HG02973 (cell line): ENCODE measurements around the gene ADAMTS18.

ENCODE experiments used
- ATAC-seq: cut with Tn5 transposase; IDR thresholded peaks from one replicate; pipeline ENCODE4 v1.9.1; 2021; ENCODE audit warnings: moderate library complexity; ENCODE audit not compliant: unreplicated experiment

ADAMTS18 gene

DNA sequence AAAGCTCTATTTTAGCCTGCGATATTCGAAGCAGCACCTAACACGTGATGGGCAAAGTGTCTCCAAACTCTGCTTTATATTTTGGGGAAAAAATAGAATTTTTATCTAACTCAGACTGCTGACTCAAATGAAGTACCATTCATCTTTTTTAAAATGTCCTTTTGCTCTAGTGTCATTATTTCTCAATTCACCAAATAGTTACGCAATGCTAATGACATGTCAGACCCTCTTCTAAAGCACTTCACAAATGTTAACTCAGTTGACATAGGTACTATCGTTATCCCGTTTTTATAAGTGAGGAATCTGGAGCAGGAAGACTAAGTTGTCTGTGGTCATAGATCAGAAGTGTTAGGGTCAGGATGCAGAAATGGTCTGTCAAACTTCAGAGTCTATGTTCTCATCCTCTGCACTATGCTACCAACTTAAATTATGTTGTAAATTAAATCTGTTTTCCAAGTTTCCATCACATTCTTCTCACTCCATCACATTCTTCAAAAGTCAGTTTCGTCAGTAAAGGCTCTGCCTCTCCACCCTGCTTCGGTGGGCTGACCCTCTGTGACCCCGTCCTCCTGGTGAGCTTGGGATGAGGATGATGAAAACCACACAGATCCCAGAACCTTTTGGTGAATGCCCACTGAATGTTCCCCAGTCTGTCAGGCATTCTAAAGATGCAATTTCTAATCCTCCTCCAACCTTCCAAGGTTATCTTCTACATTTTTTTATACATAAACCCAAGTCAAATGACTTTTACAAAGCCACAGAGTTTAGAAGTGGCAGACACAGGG lies 102.8 kb downstream of the ADAMTS18 start:
- ATAC-seq = no peak

DNA sequence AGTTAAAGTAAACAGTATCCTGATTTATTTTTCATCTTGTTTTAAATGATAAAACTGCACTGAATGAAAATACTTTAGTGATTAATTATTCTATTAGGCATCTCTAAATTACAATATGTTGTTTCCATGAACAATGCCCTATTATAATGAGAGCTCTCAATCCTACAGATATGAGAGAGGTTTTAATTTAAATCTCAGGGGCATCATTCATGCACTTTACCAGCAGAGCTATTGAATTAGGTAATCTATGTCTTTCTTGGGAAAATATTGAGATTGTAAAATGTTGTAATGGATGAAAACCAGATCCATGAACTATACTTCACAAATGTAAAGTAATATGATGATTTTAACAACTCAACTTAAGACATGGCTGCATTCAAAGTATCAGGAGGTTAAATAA lies 103.8 kb downstream of the ADAMTS18 start:
- ATAC-seq = no peak

DNA sequence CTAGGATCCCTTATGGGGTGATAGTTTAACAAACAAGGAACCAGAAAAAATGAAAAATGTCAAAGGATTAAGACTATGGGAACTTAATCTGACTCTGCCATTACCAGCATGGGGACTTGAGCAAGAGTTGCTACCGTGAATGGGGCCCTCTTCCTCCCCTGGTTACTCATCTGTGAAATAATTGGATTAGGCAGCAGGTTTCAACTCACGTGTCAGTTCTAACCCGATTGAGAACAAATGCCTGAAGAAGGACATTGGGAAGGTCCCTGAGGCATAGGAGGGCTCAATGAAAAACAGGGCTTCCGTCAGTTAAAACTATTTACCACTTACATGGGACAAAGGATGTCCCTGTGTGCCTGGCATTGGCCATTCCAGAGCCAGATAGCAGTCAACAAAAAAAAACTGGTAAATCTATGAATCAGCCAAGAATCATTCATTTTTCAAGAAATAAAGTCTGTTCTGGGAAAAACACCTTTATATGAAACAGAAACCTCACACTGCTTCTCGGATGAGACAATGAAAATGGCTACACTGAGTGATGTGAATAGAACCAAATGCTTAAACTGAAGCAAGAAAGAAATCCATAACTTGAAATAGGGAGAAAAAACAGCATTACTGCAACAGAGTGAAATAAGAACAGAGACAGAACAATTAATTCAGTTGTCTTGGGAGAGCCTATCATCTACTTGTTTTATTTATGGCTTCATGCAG lies 104.3 kb downstream of the ADAMTS18 start:
- no peak for ATAC-seq

DNA sequence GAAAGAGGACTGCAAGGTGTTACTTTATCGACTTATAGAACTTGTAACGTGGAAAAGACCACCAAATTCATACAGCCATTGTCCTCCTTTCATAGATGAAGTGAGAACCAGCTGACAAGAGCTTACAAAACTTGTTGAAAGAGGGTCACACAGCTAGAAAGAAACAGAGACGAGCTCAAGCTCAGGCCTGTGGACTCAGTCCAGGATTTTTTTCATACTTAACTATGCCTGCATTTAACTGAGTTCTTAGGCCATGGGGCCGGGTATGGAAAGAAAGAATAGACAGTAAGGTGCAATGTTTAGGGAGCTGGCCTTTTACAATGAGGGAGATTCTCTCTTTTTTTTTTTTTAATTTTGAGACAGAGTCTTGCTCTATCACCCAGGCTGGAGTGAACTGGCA lies 106.1 kb downstream of the ADAMTS18 start:
- ATAC-seq = no peak

DNA sequence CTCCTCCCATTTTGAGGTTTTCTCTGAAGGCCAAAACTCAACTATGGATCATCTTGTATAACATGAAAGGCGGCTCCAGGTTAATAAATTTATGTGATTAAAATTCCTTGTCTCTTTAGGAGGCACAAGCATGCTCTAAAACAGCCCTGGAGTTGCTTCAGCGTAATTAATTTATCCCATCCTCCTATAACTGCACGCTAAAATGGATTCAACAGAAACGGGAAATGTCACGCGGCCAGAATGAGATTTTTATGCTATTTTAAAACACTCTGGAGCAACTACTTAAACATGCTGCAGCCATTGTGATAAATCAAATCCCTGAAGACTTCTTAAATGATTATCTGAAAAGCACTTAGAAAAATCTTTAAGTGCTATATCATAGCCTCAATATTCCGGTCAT lies 106.6 kb downstream of the ADAMTS18 start:
- ATAC-seq = no peak

DNA sequence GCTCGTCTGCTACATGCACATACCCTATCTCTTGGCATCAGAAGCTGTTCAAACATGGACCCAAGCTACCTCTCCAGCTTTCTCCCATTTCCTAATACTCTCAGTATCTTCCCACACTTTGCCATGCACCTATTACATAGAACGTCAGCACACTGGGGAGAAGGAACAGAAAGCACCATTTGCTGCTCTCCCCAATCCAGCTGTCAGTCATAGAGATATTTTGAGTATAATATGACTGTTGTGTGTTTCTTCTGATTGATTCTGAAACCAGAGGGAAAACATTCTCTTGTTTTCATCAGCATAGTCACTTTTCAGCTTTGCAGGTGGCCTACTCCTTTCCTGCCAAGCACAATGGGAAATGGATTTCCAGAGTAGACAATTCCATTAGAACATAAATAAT lies 107.1 kb downstream of the ADAMTS18 start:
- ATAC-seq = peak; percentile 53

DNA sequence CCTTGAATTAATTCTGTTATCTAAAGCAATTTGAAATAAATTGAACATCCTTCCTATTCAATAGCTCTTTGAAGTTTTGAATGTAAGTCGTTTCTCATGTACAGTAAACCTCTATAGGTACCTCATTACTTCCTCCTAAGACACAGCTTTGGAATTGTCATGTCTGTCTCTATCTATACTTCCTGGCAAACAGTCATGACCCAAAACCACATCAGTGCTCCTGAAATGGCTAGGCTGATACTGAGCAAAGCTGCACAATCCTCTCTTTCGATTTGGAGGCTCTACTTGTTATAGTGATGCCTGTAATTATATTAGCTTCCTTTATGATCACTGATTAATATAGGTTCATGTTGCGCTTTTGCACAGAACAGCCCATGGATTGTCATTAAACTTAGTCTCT lies 110.1 kb downstream of the ADAMTS18 start:
- ATAC-seq = no peak

DNA sequence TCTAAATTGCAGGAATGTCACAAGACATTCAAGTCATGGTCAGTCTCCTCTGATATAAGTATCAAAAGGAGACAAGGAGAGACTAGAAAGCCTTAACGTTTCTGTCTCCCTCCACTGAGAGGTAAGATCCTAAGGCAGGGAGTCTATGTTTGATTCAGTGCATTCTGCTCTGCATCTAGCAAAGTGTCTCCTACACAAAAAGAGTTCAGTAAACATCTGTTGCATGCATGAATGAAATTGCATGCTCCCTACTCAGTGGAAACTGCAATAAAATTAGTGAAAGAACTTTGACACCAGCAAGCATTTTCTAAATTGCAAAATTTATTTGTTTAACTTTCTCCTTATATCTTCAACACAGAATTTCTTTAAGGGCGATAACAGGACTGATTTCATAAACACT lies 111.1 kb downstream of the ADAMTS18 start:
- ATAC-seq = no peak

DNA sequence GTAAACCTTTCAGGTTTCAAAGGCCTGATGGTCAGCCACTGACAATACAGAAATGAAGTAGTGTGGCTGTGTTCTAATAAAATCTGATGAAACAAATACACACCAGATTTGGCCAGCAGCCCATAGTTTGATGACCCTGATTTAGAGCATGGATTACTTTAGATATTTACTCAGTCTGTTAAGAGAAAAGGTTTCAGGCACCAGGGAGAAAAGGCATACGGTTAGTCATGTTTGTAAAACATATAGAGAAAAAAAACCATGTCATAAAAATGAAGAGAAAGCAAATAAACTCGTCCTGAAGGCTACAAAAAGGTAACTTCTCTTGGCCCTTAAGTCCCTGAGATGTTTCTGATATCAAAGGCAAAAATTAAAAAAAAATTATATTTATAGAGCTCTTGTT lies 112.1 kb downstream of the ADAMTS18 start:
- no peak for ATAC-seq

DNA sequence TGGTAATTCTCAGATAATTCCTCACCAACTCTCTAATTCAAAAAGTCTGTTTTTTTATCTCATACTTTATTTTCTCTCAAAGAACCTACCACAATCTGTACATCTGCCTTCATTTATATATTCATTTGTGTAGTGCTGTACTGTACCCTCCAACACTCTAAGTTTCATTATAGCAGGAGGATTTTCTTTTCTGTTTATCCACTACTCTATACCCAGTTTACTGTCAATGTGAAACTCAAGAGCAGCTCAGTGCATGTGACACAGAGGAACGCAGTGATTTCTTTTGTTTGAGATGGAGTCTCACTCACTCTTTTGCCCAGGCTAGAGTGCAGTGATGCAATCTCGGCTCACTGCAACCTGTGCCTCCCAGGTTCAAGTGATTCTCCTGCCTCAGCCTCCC lies 117.8 kb downstream of the ADAMTS18 start:
- no peak for ATAC-seq

DNA sequence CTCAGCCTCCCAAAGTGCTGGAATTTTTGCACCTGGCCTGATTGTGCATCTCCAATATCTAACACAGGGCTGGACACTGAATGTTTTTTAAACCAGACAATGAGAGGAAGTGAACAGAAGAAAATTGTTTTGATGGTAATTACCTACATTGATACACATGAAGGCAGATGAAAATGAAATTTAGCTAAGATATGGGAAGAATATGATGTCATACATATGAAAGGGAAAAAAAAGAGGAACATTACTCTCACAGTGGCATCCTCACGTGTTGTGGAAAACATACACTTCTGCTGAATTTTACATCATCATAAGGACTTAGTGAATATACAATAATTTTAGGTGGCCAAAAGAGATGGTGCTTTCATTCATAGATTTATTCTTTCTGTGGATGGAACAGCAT lies 124.0 kb downstream of the ADAMTS18 start:
- no peak for ATAC-seq

DNA sequence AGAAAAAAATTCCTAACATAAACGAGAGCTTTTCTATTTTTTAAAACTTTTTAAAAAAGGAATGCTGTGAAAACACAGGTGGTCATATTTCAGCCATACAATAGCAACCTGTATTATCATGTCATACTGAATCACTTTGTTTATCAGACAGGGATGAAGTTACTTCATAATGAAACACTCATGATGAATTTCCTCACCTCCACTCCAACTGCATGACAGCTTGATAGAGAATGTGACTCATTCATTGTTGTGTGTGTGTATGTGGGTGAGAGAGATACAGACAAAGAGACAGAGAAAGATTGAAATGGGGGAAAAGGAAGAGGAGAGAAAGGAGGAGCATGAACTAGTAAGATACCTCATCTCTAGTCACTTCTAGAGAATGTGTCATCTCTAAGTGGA lies 126.7 kb downstream of the ADAMTS18 start:
- no peak for ATAC-seq

DNA sequence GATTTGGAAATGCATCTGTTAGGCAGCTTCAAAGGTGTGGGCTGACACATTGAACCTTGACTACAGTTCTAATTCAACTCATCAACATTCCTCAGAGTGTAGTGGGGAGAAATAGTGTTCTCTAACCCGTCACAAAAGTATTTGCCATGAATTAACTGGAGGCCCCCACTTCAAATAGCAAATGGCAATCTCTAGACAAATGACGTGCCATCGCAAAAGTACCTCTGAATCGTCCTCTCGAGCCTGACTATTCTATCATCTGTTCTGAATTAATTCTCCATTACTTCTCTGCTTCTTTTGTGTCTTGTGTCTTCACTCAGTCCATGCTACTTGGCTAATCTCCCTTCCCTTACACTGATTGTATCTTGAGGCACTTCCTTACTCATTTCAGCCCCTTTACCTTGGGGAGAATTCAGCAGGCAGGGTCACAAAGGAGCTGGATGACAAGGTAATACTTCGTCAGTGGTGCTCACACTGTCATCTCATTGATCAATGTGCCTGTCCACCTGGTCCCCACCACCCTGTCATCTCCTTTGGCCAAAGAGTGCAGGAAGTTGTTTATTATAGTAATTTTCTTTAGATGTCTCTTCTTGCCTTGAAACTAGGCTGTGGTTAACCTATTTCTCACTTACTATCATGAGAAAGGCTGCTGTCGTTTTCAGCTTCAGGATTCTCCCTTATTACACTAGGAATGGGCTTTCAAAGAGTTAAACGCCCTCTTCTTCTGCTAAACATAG lies 127.2 kb downstream of the ADAMTS18 start:
- ATAC-seq = no peak

DNA sequence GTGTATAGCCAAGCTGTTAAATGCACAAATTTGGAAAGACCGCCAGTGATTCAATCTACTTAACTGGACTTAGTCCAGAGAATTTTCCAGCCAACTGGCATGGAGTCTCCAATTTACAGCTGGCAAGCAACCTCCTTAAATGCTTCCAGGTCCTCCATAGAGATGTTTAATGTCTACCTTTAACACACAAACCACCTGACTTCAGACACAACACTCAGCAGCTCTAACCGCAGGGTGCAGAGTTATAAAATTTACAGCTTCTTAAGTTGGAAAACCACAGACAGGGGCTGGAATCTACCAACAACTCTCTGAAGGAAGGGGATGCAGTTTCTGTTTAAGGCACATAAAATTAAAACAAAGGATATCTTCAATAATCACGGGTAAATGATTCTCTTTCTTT lies 128.8 kb downstream of the ADAMTS18 start:
- no peak for ATAC-seq

DNA sequence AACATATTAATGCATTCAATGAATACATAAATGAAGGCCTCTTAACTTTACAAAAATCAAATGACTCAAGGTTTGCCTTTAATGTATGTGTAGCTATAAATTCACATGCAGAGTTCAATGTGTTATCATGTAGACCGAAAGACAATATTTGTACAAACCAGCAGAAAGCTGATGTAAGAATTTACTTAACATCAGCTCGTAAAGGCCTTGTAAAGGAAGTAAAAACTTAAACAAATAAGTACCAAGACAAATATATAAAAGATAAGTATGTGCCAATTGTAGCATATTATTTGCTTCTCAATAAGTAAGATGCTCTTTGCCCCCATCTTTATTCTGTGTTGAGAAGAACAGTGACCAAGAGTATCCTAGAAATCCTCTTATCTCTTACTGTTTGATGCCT lies 130.0 kb downstream of the ADAMTS18 start:
- no peak for ATAC-seq

DNA sequence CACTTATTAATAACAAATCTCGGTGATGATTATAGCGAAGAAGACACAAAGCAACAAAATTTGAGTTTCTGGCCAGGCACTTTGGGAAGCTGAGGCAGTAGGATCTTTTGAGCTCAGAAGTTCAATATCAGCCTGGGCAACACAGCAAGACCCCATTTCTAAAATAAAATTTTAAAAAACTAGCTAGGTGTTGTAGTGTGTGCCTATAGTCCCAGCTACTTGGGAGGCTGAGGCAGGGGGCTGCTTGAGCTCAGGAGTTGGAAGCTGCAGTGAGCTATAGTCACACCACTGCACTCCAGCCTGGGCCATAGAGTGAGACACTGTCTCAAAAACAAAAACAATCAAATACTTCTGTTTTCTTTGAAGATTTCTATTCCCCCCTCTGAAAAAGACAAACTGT lies 130.7 kb downstream of the ADAMTS18 start:
- ATAC-seq = no peak

DNA sequence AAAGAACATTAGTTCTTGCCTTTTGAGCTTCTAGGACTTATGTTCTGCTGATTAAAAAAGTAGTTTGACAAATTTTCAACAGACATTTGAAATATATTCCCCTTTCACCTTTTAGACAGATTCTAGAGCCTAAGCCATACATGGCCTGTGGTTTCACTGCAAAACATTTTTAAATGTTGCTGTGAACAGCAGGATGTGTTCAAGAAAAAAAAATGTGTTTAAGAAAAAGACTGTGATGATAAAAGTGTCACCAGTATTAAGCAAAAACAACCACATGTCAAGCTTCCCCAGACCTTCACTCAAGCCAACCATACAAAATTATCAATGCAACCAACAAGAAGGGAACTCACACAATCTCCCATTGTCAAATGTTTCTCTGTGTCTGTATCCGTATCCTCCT lies 132.2 kb downstream of the ADAMTS18 start:
- ATAC-seq = no peak

DNA sequence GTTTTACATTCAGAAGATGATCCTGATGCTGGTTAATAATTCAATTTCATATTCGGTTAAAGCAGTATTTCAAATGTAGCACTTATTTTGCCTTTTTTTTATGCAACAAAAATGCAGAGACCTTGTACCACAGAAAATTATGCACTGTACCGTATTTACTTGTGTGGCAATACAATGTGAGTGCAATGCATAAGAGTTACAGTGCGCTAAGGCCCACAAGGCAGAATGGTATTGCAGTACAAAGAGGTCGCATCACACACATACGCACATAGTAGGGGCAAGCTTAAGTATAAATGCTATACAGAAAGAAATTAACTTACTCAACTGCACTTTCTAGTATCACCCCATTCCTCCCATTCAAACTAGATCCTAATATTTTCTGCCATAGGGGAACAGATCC lies 132.6 kb downstream of the ADAMTS18 start:
- no peak for ATAC-seq

DNA sequence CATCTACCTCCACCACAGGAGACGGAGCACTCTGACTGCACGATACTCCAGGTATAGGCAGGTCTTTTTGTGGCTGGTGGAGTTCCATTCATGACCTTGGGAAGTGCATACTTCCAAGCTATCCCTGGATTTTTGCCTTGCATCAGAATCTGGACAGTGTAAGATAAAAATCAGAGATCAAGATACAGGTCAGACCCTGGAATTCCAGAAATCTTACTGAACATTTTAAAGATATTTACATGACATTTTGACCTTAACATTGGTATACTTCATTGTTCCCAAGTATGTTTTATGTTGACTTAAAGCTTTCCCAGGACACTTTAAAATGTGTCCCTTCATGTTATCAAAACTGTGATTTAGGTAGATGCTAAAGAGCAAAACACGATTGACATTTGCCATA lies 134.6 kb downstream of the ADAMTS18 start:
- ATAC-seq = no peak

DNA sequence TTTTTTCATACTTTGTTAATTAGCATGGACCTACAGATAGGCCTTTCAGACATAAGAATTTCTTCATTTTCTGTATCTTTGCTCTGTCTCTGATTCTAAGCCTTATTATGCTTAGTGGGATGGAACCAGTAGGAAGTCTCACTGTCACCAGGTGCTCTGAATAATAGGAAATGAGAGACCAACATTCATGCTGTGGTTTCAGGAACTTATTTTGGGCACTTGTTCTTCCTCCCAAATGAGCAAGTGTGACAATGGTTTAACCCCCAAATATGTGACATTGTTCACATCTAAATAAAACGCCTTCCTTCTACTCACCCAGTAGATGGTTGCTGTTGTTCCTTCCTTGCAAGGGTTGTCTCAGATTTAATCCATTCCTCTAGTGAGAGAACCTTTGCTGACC lies 135.4 kb downstream of the ADAMTS18 start:
- ATAC-seq = no peak

DNA sequence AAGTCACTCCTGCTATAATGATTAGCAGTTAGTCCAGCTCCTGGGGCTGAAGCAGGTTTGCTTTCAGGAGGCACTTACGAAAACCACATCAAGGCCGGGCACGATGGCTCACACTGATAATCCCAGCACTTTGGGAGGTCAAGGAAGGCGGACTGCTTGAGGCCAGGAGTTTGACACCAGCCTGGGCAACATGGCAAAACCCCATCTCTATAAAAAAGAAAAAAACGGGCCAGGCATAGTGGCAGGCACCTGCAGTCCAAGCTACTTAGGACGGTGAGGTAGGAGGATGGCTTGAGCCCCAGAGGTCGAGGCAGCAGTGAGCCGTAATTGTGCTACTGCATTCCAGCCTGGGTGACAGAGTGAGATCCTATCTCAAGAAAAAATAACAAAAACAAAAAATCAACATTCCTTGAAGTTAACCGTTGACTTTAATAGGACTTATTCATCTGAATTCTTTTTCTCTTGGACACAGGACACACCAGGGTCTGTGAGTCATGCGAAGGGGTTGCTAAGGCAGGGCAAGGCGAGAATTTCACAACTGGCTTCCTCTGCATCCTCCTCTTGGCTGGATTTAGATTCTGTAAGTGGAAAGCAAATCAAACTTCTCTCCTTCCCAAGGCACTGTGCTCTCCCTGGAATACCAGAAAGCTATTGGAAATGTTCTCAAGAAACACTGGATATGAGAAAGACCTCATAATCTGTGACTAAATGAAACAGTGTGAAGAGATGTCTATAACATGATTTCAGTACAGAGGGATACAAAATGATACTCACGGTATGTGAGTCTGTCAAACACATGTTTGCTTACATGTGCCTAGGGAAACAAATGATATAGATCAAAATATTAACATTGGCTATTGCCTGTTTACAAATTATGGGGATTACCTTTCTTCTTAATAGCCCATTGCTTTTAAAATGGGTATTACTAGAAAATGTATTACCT lies 136.1 kb downstream of the ADAMTS18 start:
- no peak for ATAC-seq
